CD4-positive, CD25-positive, alpha-beta regulatory T cell (primary cell): ENCODE measurements around the gene FBXW9. TPM values are rescaled to one million over a fixed set of nuclear protein-coding genes. Genes with fewer than 3 reads are reported as not detected.

ENCODE experiments used
- ATAC-seq, 2 donors: fragments of 150-1000 bp; cut with Tn5 transposase; one replicate each; pipeline ENCODE4 v1.10.0; 2021; ENCODE audit warnings: low read depth in 2 of 2, moderate number of reproducible peaks in 2 of 2, moderate library complexity in 1 of 2
- DNase-seq, 3 donors: peaks; one replicate each; pipeline versions ENCODE4 v3.0.0 to v3.0.0-alpha.2; 2012 to 2022; ENCODE audit warnings: mixed read lengths in 1 of 3
- H3K27ac ChIP-seq: one replicate; pipeline ENCODE4 v1.7.0; 2013; ENCODE audit warnings: mild to moderate bottlenecking, low read length; ENCODE audit not compliant: insufficient read depth, poor library complexity, severe bottlenecking
- H3K27me3 ChIP-seq: one replicate; pipeline ENCODE4 v1.7.0; 2013; ENCODE audit warnings: low read length; ENCODE audit not compliant: control insufficient read depth, insufficient read depth
- H3K36me3 ChIP-seq: one replicate; pipeline ENCODE4 v1.7.0; 2013; ENCODE audit warnings: mild to moderate bottlenecking, low read length, moderate library complexity; ENCODE audit not compliant: control insufficient read depth, insufficient read depth
- H3K4me1 ChIP-seq: 2 replicates; pipeline ENCODE4 v1.7.0; 2013; ENCODE audit warnings: mild to moderate bottlenecking, low read length; ENCODE audit not compliant: insufficient read depth, control insufficient read depth, poor library complexity, severe bottlenecking
- H3K4me3 ChIP-seq: one replicate; pipeline ENCODE4 v1.7.0; 2013; ENCODE audit warnings: low read depth, mild to moderate bottlenecking, low read length, moderate library complexity
- H3K9me3 ChIP-seq, 2 experiments: 1 replicate in 1 of 2; 2 replicates in 1 of 2; pipeline ENCODE4 v1.7.0; 2013; ENCODE audit warnings: low read length in 2 of 2, mild to moderate bottlenecking in 1 of 2, moderate library complexity in 1 of 2; ENCODE audit not compliant: control insufficient read depth in 2 of 2
- H3K27ac Mint-ChIP-seq, 3 donors: one replicate each; pipeline ENCODE4 v1.8.0; 2020 to 2022; ENCODE audit warnings: mild to moderate bottlenecking in 3 of 3, mixed read lengths in 3 of 3, moderate library complexity in 2 of 3
- H3K27me3 Mint-ChIP-seq: one replicate; pipeline ENCODE4 v1.8.0; 2022; ENCODE audit warnings: mild to moderate bottlenecking, mixed read lengths
- H3K36me3 Mint-ChIP-seq: one replicate; pipeline ENCODE4 v1.8.0; 2020; ENCODE audit warnings: mixed read lengths
- H3K4me1 Mint-ChIP-seq, 4 donors: one replicate each; pipeline ENCODE4 v1.8.0; 2020 to 2022; ENCODE audit warnings: mixed read lengths in 4 of 4, mild to moderate bottlenecking in 1 of 4
- H3K4me3 Mint-ChIP-seq, 4 donors: one replicate each; pipeline ENCODE4 v1.8.0; 2020 to 2022; ENCODE audit warnings: mild to moderate bottlenecking in 4 of 4, mixed read lengths in 4 of 4, moderate library complexity in 3 of 4
- H3K9me3 Mint-ChIP-seq, 7 donors: one replicate each; pipeline ENCODE4 v1.8.0; 2020 to 2022; ENCODE audit warnings: mixed read lengths in 7 of 7, mild to moderate bottlenecking in 3 of 7, moderate library complexity in 2 of 7
- polyA plus RNA-seq, 4 donors: library from polyadenylated mRNA; unstranded; fragments of 300-500 nt; fragmentation: Illumina TruSeq; gene quantifications; one replicate each; pipeline ENCODE4 v1.2.3, GENCODE V29; 2021
- total RNA-seq: library from RNA; stranded (reverse); gene quantifications from one replicate; pipeline ENCODE4 v1.2.3, GENCODE V29; 2022

The FBXW9 gene
- total and polyA plus RNA-seq, 5 donors from 2014 or later = 1.7 to 8.1 (median 6.5) TPM

- DNase-seq (peak; percentile 68 to 82 (median 73)), ATAC-seq (peak; percentile 38 to 54)
- peaks cover 6 to 42% (median 20%) of the 10 kb centered on the region in 4 donors for H3K4me1 Mint-ChIP-seq
- peaks cover 8% of the 10 kb centered on the region for H3K27me3 Mint-ChIP-seq
- peak overlapping the region; percentile 17 to 88 (median 56) for H3K4me3 Mint-ChIP-seq
- H3K36me3 ChIP-seq = peaks cover 54% of the 10 kb centered on the region
- peaks cover 12% of the 10 kb centered on the region for H3K4me1 ChIP-seq
- H3K27ac ChIP-seq = no peak overlapping the region
- H3K36me3 Mint-ChIP-seq = peaks cover 37% of the 10 kb centered on the region
- H3K4me3 ChIP-seq = no peak overlapping the region
- H3K27me3 ChIP-seq = no peaks in the 10 kb centered on the region
- no peaks in the 10 kb centered on the region for H3K9me3 ChIP-seq
- no peaks in the 10 kb centered on the region for H3K9me3 Mint-ChIP-seq
- H3K27ac Mint-ChIP-seq = peak overlapping the region in 2 of 3 donors; percentile 40 to 60
Measured at GRCh38 chr19:12676384-12676792, 20.0 kb downstream of the FBXW9 start.

- Histone ChIP-seq H3K27ac (no peak overlapping the region), H3K4me3 (no peak overlapping the region), H3K4me1 (peaks cover 8% of the 10 kb centered on the region), H3K27me3 (no peaks in the 10 kb centered on the region), H3K9me3 (no peaks in the 10 kb centered on the region), H3K36me3 (peaks cover 54% of the 10 kb centered on the region)
- no peak for ATAC-seq
- Mint-ChIP-seq H3K27ac (no peak overlapping the region), H3K36me3 (peaks cover 33% of the 10 kb centered on the region), H3K9me3 (no peaks in the 10 kb centered on the region), H3K4me1 (peaks cover 2 to 38% (median 16%) of the 10 kb centered on the region in 4 donors), H3K4me3 (peak overlapping the region in 2 of 4 donors; percentile 73 to 88), H3K27me3 (peaks cover 4% of the 10 kb centered on the region)
- DNase-seq = no peak
Measured at GRCh38 chr19:12675940-12676339, 20.5 kb downstream of the FBXW9 start.

- H3K27ac Mint-ChIP-seq = no peak overlapping the region
- no peak overlapping the region for H3K4me3 ChIP-seq
- no peaks in the 10 kb centered on the region for H3K27me3 ChIP-seq
- peaks cover 31% of the 10 kb centered on the region for H3K36me3 Mint-ChIP-seq
- H3K9me3 ChIP-seq = no peaks in the 10 kb centered on the region
- peaks cover 10% of the 10 kb centered on the region for H3K4me1 ChIP-seq
- H3K4me1 Mint-ChIP-seq = peaks cover 0 to 39% (median 15%) of the 10 kb centered on the region in 4 donors
- ATAC-seq (no peak), DNase-seq (no peak)
- H3K4me3 Mint-ChIP-seq = peak overlapping the region in 1 of 4 donors; percentile 88
- peaks cover 4% of the 10 kb centered on the region for H3K27me3 Mint-ChIP-seq
- peaks cover 54% of the 10 kb centered on the region for H3K36me3 ChIP-seq
- H3K9me3 Mint-ChIP-seq = no peaks in the 10 kb centered on the region
- no peak overlapping the region for H3K27ac ChIP-seq
Measured at GRCh38 chr19:12675399-12675798, 21.0 kb downstream of the FBXW9 start.

GRCh38 chr19:12672744-12673143, 23.7 kb downstream of the FBXW9 start:
- ATAC-seq = no peak
- H3K27ac ChIP-seq = no peak overlapping the region
- Mint-ChIP-seq H3K4me3 (peak overlapping the region in 1 of 4 donors; percentile 87), H3K9me3 (no peaks in the 10 kb centered on the region), H3K36me3 (peaks cover 22% of the 10 kb centered on the region), H3K4me1 (peaks cover 5 to 50% (median 19%) of the 10 kb centered on the region in 4 donors), H3K27ac (no peak overlapping the region), H3K27me3 (peaks cover 4% of the 10 kb centered on the region)
- peaks cover 36% of the 10 kb centered on the region for H3K36me3 ChIP-seq
- no peak for DNase-seq
- H3K4me1 ChIP-seq = peaks cover 29% of the 10 kb centered on the region
- no peak overlapping the region for H3K4me3 ChIP-seq
- no peaks in the 10 kb centered on the region for H3K27me3 ChIP-seq
- H3K9me3 ChIP-seq = no peaks in the 10 kb centered on the region

DNA sequence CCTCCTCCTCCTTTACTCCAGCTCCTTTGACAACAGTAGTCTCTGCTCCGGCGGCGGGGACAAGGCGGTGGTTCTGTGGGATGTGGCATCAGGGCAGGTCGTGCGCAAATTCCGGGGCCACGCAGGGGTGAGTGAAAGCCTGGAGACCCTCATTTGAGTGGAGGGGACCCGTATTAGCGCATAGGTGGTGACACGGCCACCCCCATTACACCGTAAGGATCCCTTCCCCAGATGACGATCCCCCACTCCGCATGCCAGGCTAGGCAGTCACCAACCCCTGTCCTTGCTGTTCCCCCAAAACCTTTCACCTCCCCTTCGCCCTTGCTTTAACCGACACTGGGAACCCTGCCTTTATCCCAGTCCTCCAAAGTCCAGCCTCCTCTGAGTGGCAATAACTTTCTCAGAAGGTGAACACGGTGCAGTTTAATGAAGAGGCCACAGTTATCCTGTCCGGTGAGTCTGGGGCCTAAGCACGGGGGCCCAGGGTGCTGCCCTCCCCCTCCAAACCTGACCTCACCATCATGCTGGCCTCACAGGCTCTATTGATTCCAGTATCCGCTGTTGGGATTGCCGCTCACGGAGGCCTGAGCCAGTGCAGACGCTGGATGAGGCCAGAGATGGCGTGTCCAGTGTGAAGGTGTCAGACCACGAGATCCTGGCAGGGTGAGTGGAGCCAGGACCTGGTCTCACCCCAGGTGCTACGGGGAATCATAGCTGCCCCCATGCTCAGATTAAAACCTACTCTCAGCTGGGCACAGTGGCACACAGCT, 26.1 kb downstream of the FBXW9 start:
- Histone ChIP-seq H3K36me3 (peaks cover 16% of the 10 kb centered on the region), H3K27ac (peak overlapping the region; percentile 97), H3K4me3 (peak overlapping the region; percentile 92), H3K9me3 (no peaks in the 10 kb centered on the region), H3K27me3 (no peaks in the 10 kb centered on the region), H3K4me1 (peaks cover 51% of the 10 kb centered on the region)
- peaks cover 10% of the 10 kb centered on the region for H3K36me3 Mint-ChIP-seq
- ATAC-seq (no peak), DNase-seq (no peak)
- H3K27ac Mint-ChIP-seq = peak overlapping the region; percentile 99
- no peaks in the 10 kb centered on the region for H3K9me3 Mint-ChIP-seq
- peaks cover 5 to 58% (median 29%) of the 10 kb centered on the region in 4 donors for H3K4me1 Mint-ChIP-seq
- no peaks in the 10 kb centered on the region for H3K27me3 Mint-ChIP-seq
- peak overlapping the region; percentile 91 to 100 (median 96) for H3K4me3 Mint-ChIP-seq

- ATAC-seq (peak; percentile 12 to 42), DNase-seq (peak; percentile 64 to 87 (median 84))
- Histone ChIP-seq H3K4me3 (peak overlapping the region; percentile 92), H3K27me3 (no peaks in the 10 kb centered on the region), H3K36me3 (peaks cover 12% of the 10 kb centered on the region), H3K9me3 (no peaks in the 10 kb centered on the region), H3K27ac (peak overlapping the region; percentile 97), H3K4me1 (peaks cover 59% of the 10 kb centered on the region)
- peaks cover 5 to 66% (median 34%) of the 10 kb centered on the region in 4 donors for H3K4me1 Mint-ChIP-seq
- no peaks in the 10 kb centered on the region for H3K9me3 Mint-ChIP-seq
- peaks cover 8% of the 10 kb centered on the region for H3K36me3 Mint-ChIP-seq
- peak overlapping the region; percentile 91 to 100 (median 96) for H3K4me3 Mint-ChIP-seq
- no peaks in the 10 kb centered on the region for H3K27me3 Mint-ChIP-seq
- peak overlapping the region; percentile 99 for H3K27ac Mint-ChIP-seq
Measured at GRCh38 chr19:12669270-12670158, 26.9 kb downstream of the FBXW9 start.

GRCh38 chr19:12668932-12669269, 27.5 kb downstream of the FBXW9 start:
- peaks cover 5 to 68% (median 34%) of the 10 kb centered on the region in 4 donors for H3K4me1 Mint-ChIP-seq
- no peaks in the 10 kb centered on the region for H3K27me3 Mint-ChIP-seq
- H3K9me3 Mint-ChIP-seq = no peaks in the 10 kb centered on the region
- ATAC-seq (peak in 1 of 2 donors; percentile 12), DNase-seq (peak; percentile 63 to 72 (median 65))
- Histone ChIP-seq H3K27me3 (no peaks in the 10 kb centered on the region), H3K9me3 (no peaks in the 10 kb centered on the region), H3K27ac (peak overlapping the region; percentile 97), H3K4me1 (peaks cover 63% of the 10 kb centered on the region), H3K4me3 (peak overlapping the region; percentile 92), H3K36me3 (peaks cover 7% of the 10 kb centered on the region)
- H3K27ac Mint-ChIP-seq = peak overlapping the region; percentile 92 to 99 (median 99)
- peak overlapping the region; percentile 91 to 100 (median 96) for H3K4me3 Mint-ChIP-seq
- H3K36me3 Mint-ChIP-seq = peaks cover 5% of the 10 kb centered on the region
